CD4-positive, alpha-beta T cell treated with Interleukin-2 at 100 ng/mL for 4 hours (primary cell): ENCODE measurements around the gene GPT2.

Experiments used
- DNase-seq: peaks from one replicate; pipeline ENCODE4 v3.0.0-alpha.2; 2020; ENCODE audit warnings: low spot score

GPT2 gene

GRCh38 chr16:46968063-46968435, 83.9 kb downstream of the GPT2 start:
- DNase-seq, result no peak

GRCh38 chr16:46970089-46970488, 85.9 kb downstream of the GPT2 start:
- no peak for DNase-seq

GRCh38 chr16:46971271-46971670, 87.1 kb downstream of the GPT2 start:
- DNase-seq, result no peak

GRCh38 chr16:46972429-46973206, 88.5 kb downstream of the GPT2 start:
- DNase-seq, result peak; percentile 44

GRCh38 chr16:46973207-46973995, 89.2 kb downstream of the GPT2 start, which contains the start of gene DNAJA2:
Gene DNAJA2 (minus strand): TSS chr16:46973674. CDS start chr16:46973572, 102 bp downstream.
- DNase-seq, result peak; percentile 90

GRCh38 chr16:46973996-46974324, 89.8 kb downstream of the GPT2 start:
- no peak for DNase-seq

GRCh38 chr16:46974352-46974751, 90.2 kb downstream of the GPT2 start:
- peak; percentile 43 for DNase-seq

GRCh38 chr16:46975165-46975564, 91.0 kb downstream of the GPT2 start:
- DNase-seq, result no peak

- no peak for DNase-seq
Measured at GRCh38 chr16:46975908-46976470, 91.8 kb downstream of the GPT2 start.

- peak; percentile 5 for DNase-seq
Measured at GRCh38 chr16:46976550-46976949, 92.4 kb downstream of the GPT2 start.
